GM21367 (cell line): ENCODE data around the gene RAB40C.

Experiments
- ATAC-seq: cut with Tn5 transposase; IDR thresholded peaks from one replicate; pipeline ENCODE4 v1.9.1; 2021; ENCODE audit not compliant: unreplicated experiment

The RAB40C gene

GRCh38 chr16:676565-676902, 86.7 kb downstream of the RAB40C start:
- no peak for ATAC-seq

- no peak for ATAC-seq
These were observed 87.0 kb downstream of the RAB40C start for GRCh38 chr16:676913-677312.

GRCh38 chr16:677316-678190, 87.7 kb downstream of the RAB40C start:
- ATAC-seq, result no peak

GRCh38 chr16:678209-678857, 88.5 kb downstream of the RAB40C start:
- ATAC-seq, result no peak
